ENCODE data around the gene INPP5D. TPM values are rescaled to one million over a fixed set of nuclear protein-coding genes. Genes with fewer than 3 reads are reported as not detected.
"Not testable (repeated sequence)": the region's sequence is repeated elsewhere in the genome, so short reads cannot be mapped to it uniquely, and the experiment has no call there.

The INPP5D gene
- total and polyA plus RNA-seq, 8 donors = 3.7 to 564 (median 8.5) TPM

DNA sequence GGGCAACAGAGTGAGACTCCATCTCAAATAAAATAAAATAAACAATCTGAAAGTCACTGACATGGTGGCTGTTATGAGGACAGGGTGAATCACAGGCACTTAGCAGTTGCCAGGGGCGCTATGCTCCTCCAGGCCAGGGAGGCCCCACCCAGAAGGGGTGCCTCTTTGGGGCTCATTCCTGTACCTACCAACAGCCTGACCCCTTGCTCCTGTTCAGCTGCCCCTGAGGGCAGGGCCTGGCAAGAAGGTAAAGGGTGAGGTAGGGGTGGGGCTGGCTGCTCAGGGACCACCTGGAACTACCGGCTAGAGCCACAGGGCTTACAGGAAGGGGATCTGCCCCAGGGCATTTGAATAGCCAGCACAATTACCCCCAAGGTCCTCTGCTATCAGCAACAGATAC, 60.3 kb downstream of the INPP5D start:
- peaks cover 0 to 2% (median 0%) of the 10 kb centered on the region in 3 donors for H3K27me3 ChIP-seq
- no peak overlapping the region for H3K4me3 ChIP-seq
- no peak overlapping the region for H3K27ac ChIP-seq
- TF ChIP-seq EP300 (IDR thresholded peaks at IDR 0.05) (no peak), CTCF (IDR thresholded peaks at IDR 0.05) (no peak), POLR2AphosphoS5 (IDR thresholded peaks at IDR 0.05) (no peak), POLR2A (IDR thresholded peaks at IDR 0.05) (no peak)
- intact Hi-C loops (cut with DNase I; ENCODE audit: low total_unique reads) = no loop called here
- peaks cover 0 to 5% (median 0%) of the 10 kb centered on the region in 4 donors for H3K4me1 ChIP-seq
- H3K9me3 ChIP-seq = no peaks in the 10 kb centered on the region
- DNase-seq = no peak
- peaks cover 0 to 38% (median 10%) of the 10 kb centered on the region in 4 donors for H3K36me3 ChIP-seq
- 66 to 81% (median 76%) methylated on average over 2 of the region's 2 CpGs for WGBS, 5 donors

- no peak for DNase-seq
- no peak overlapping the region for H3K27ac ChIP-seq
- H3K27me3 ChIP-seq = peaks cover 0 to 9% (median 0%) of the 10 kb centered on the region in 3 donors
- no peak for TF ChIP-seq EP300 (IDR thresholded peaks at IDR 0.05)
- no peak for TF ChIP-seq POLR2A (IDR thresholded peaks at IDR 0.05)
- H3K4me1 ChIP-seq = peaks cover 0 to 5% (median 0%) of the 10 kb centered on the region in 4 donors
- H3K9me3 ChIP-seq = no peaks in the 10 kb centered on the region
- no peak overlapping the region for H3K4me3 ChIP-seq
- 76 to 86% (median 82%) methylated on average over 13 of the region's 13 CpGs for WGBS, 5 donors
- H3K36me3 ChIP-seq = peaks cover 0 to 52% (median 22%) of the 10 kb centered on the region in 4 donors
- intact Hi-C loops (cut with DNase I; ENCODE audit: low total_unique reads) = no loop called here
Observed at GRCh38 chr2:233121856-233122255, 61.7 kb downstream of the INPP5D start.

DNA sequence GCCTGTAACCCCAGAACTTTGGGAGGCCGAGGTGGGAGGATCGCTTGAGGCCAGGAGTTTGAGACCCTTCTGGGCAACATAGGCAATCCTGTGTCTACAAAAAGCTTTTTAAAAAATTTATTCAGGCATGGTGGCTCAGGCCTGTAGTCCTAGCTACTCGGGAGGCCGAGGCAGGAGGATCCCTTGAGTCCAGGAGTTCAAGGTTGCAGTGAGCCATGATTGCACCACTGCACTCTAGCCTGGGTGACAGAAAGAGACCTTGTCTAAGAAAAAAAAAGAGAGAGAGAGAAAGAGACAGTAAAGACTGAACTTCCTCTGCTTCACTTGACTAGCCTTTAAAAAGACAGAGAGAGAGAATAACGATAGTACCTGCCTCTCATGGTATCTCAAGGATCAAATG, 62.4 kb downstream of the INPP5D start:
- Histone ChIP-seq H3K4me3 (no peak overlapping the region), H3K27ac (no peak overlapping the region), H3K27me3 (peaks cover 0 to 12% (median 0%) of the 10 kb centered on the region in 3 donors), H3K36me3 (peaks cover 0 to 56% (median 25%) of the 10 kb centered on the region in 4 donors), H3K9me3 (no peaks in the 10 kb centered on the region), H3K4me1 (no peaks in the 10 kb centered on the region)
- DNase-seq = no peak
- 86 to 97% (median 88%) methylated on average over 5 of the region's 5 CpGs for WGBS, 5 donors
- intact Hi-C loops (cut with DNase I; ENCODE audit: low total_unique reads) = no loop called here
- no peak for TF ChIP-seq POLR2A (IDR thresholded peaks at IDR 0.05)
- TF ChIP-seq POLR2AphosphoS5 (IDR thresholded peaks at IDR 0.05) = no peak
- TF ChIP-seq EP300 (IDR thresholded peaks at IDR 0.05) = no peak
- no peak for TF ChIP-seq CTCF (IDR thresholded peaks at IDR 0.05)

DNA sequence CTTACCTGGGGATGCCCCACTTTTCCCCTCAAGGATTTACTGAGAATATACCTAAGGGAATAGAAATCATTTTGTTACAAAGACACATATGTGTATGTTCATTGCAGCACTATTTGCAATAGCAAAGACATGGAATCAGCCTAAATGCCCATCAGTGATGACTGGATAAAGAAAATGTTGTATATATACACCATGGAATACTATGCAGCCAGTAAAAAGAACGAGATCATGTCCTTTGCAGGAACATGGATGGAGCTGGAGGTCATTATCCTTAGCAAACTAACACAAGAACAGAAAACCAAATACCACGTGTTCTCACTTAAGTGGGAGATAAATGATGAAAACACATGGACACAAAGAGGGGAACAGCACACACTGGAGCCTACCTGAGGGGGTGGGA, 63.4 kb downstream of the INPP5D start:
- H3K9me3 ChIP-seq; H3K27ac ChIP-seq; DNase-seq; intact Hi-C loops (cut with DNase I; ENCODE audit: low total_unique reads); H3K4me1 ChIP-seq; H3K4me3 ChIP-seq: not testable (repeated sequence)
- peaks cover 0 to 65% (median 25%) of the 10 kb centered on the region in 4 donors for H3K36me3 ChIP-seq
- 37 to 89% (median 62%) methylated on average over 2 of the region's 2 CpGs for WGBS, 5 donors
- H3K27me3 ChIP-seq = peaks cover 0 to 15% (median 0%) of the 10 kb centered on the region in 3 donors

DNA sequence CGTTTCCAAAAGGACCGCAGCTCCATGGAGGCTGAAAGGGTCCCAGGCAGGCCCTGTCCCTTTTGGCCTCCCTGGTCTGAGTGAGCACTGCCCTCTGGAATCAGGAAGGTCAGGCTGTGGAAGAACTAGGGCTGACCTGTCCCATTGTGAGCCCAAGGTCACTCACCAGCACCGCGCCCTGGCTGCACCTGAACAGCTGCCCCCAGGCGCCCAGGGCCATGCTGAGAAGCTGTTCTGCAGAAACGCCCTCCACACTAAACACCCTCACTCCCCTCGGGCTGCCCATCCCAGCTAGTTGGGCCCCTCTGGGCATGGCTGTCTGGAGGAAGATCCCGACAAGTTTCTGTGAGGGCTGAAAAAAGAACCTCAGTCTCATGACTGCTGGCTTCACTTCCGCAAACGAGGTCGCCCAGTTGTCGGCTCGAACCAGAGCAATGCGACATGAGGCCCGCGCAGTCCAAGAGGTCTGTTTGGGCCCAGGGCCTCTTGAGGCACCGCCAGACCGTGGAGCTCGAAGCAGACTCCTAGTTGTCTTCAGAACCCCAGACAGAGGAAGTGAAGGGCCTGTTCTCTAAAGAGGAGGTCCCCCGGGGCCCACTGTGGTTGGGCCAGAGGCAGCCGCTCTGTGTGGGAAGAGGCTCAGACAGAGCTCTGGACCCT, 64.4 kb downstream of the INPP5D start:
- DNase-seq = peak in 1 of 2 donors; percentile 33
- TF ChIP-seq POLR2AphosphoS5 (IDR thresholded peaks at IDR 0.05) (no peak), CTCF (IDR thresholded peaks at IDR 0.05) (no peak), EP300 (IDR thresholded peaks at IDR 0.05) (no peak), POLR2A (IDR thresholded peaks at IDR 0.05) (no peak)

More for the DNA sequence above, 64.4 kb downstream of the INPP5D start:
- 86 to 93% (median 87%) methylated on average over 9 to 21 of the region's 21 CpGs for WGBS, 5 donors
- H3K27me3 ChIP-seq = peaks cover 0 to 25% (median 0%) of the 10 kb centered on the region in 3 donors
- H3K4me1 ChIP-seq = peaks cover 0 to 4% (median 0%) of the 10 kb centered on the region in 4 donors
- intact Hi-C loops (cut with DNase I; ENCODE audit: low total_unique reads) = no loop called here
- H3K9me3 ChIP-seq = no peaks in the 10 kb centered on the region
- H3K4me3 ChIP-seq = no peak overlapping the region
- no peak overlapping the region for H3K27ac ChIP-seq
- H3K36me3 ChIP-seq = peaks cover 0 to 66% (median 25%) of the 10 kb centered on the region in 4 donors

Data from stomach (tissue), 9 donors.